Activated T-helper 1 cell treated with Interleukin-2 at 50 U/mL for 16 hours (primary cell): Measurements from ENCODE around the gene MYO5B.

Experiments
- DNase-seq: peaks from one replicate; pipeline ENCODE4 v3.0.0-alpha.2; 2020; ENCODE audit warnings: low read depth

The MYO5B gene

GRCh38 chr18:50188652-50189051 lies 6.3 kb downstream of the MYO5B start:
- no peak for DNase-seq

- no peak for DNase-seq
Measured at GRCh38 chr18:50187659-50188058, 7.3 kb downstream of the MYO5B start.

- no peak for DNase-seq
Measured at GRCh38 chr18:50186385-50186784, 8.6 kb downstream of the MYO5B start.

GRCh38 chr18:50183556-50183955 lies 11.4 kb downstream of the MYO5B start:
- no peak for DNase-seq

GRCh38 chr18:50182511-50182910 lies 12.4 kb downstream of the MYO5B start:
- DNase-seq = no peak

GRCh38 chr18:50181590-50181989 lies 13.4 kb downstream of the MYO5B start:
- no peak for DNase-seq

- no peak for DNase-seq
Measured at GRCh38 chr18:50179465-50179864, 15.5 kb downstream of the MYO5B start.

- DNase-seq = no peak
Measured at GRCh38 chr18:50177294-50177992, 17.5 kb downstream of the MYO5B start.

GRCh38 chr18:50172367-50172766 lies 22.6 kb downstream of the MYO5B start:
- no peak for DNase-seq

- no peak for DNase-seq
Measured at GRCh38 chr18:50171406-50171805, 23.5 kb downstream of the MYO5B start.

GRCh38 chr18:50170004-50170403 lies 24.9 kb downstream of the MYO5B start:
- no peak for DNase-seq

GRCh38 chr18:50169149-50169548 lies 25.8 kb downstream of the MYO5B start:
- no peak for DNase-seq

GRCh38 chr18:50167966-50168365 lies 27.0 kb downstream of the MYO5B start:
- no peak for DNase-seq

GRCh38 chr18:50166901-50167300 lies 28.0 kb downstream of the MYO5B start:
- no peak for DNase-seq

- DNase-seq = no peak
Measured at GRCh38 chr18:50163505-50163904, 31.4 kb downstream of the MYO5B start.

GRCh38 chr18:50162486-50163304 lies 32.3 kb downstream of the MYO5B start:
- no peak for DNase-seq

GRCh38 chr18:50161597-50162205 lies 33.2 kb downstream of the MYO5B start:
- no peak for DNase-seq

GRCh38 chr18:50159654-50160046 lies 35.3 kb downstream of the MYO5B start:
- no peak for DNase-seq

- no peak for DNase-seq
Measured at GRCh38 chr18:50158866-50159653, 35.9 kb downstream of the MYO5B start.

GRCh38 chr18:50155406-50155805 lies 39.5 kb downstream of the MYO5B start:
- no peak for DNase-seq

GRCh38 chr18:50154420-50154819 lies 40.5 kb downstream of the MYO5B start:
- DNase-seq = no peak

- no peak for DNase-seq
Measured at GRCh38 chr18:50152900-50153299, 42.0 kb downstream of the MYO5B start.
